Panc1 (cell line): Measurements from ENCODE around the gene CFAP43.

Source experiments
- TCF7L2 ChIP-seq: IDR thresholded peaks from 2 replicates; pipeline ENCODE4 v1.6.1; 2011; ENCODE audit warnings: mild to moderate bottlenecking, low read depth, low read length, inconsistent platforms
- TF ChIP-seq, protein P1 (sequence below): fragments of 450-650 bp; IDR thresholded peaks from 2 replicates; pipeline ENCODE4 v1.5.1; 2017; ENCODE audit warnings: mild to moderate bottlenecking
- TF ChIP-seq, protein P2 (sequence below), 2 experiments: IDR thresholded peaks; 2 replicates each; pipeline ENCODE4 v1.6.1; 2011 to 2012; ENCODE audit warnings: low read depth in 2 of 2, control low read depth in 1 of 2, low read length in 1 of 2, mild to moderate bottlenecking in 1 of 2, moderate library complexity in 1 of 2; ENCODE audit not compliant: insufficient read depth in 1 of 2

DNA sequence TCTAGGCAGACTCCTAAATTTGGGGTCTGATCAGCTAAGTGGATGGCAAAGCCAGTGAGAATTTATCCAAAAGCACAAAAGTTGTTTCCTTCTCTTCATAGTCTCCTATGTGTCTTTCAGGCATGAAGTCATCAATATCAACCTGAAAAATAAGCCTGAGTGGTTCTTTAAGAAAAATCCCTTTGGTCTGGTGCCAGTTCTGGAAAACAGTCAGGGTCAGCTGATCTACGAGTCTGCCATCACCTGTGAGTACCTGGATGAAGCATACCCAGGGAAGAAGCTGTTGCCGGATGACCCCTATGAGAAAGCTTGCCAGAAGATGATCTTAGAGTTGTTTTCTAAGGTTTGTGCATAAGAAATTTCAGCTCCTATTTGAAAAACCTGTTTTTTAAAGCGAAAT, 27.3 kb upstream of the CFAP43 start:
- TF ChIP-seq, protein P1, sequence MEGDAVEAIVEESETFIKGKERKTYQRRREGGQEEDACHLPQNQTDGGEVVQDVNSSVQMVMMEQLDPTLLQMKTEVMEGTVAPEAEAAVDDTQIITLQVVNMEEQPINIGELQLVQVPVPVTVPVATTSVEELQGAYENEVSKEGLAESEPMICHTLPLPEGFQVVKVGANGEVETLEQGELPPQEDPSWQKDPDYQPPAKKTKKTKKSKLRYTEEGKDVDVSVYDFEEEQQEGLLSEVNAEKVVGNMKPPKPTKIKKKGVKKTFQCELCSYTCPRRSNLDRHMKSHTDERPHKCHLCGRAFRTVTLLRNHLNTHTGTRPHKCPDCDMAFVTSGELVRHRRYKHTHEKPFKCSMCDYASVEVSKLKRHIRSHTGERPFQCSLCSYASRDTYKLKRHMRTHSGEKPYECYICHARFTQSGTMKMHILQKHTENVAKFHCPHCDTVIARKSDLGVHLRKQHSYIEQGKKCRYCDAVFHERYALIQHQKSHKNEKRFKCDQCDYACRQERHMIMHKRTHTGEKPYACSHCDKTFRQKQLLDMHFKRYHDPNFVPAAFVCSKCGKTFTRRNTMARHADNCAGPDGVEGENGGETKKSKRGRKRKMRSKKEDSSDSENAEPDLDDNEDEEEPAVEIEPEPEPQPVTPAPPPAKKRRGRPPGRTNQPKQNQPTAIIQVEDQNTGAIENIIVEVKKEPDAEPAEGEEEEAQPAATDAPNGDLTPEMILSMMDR: no peak
- TF ChIP-seq TCF7L2: no peak
- TF ChIP-seq, protein P2, sequence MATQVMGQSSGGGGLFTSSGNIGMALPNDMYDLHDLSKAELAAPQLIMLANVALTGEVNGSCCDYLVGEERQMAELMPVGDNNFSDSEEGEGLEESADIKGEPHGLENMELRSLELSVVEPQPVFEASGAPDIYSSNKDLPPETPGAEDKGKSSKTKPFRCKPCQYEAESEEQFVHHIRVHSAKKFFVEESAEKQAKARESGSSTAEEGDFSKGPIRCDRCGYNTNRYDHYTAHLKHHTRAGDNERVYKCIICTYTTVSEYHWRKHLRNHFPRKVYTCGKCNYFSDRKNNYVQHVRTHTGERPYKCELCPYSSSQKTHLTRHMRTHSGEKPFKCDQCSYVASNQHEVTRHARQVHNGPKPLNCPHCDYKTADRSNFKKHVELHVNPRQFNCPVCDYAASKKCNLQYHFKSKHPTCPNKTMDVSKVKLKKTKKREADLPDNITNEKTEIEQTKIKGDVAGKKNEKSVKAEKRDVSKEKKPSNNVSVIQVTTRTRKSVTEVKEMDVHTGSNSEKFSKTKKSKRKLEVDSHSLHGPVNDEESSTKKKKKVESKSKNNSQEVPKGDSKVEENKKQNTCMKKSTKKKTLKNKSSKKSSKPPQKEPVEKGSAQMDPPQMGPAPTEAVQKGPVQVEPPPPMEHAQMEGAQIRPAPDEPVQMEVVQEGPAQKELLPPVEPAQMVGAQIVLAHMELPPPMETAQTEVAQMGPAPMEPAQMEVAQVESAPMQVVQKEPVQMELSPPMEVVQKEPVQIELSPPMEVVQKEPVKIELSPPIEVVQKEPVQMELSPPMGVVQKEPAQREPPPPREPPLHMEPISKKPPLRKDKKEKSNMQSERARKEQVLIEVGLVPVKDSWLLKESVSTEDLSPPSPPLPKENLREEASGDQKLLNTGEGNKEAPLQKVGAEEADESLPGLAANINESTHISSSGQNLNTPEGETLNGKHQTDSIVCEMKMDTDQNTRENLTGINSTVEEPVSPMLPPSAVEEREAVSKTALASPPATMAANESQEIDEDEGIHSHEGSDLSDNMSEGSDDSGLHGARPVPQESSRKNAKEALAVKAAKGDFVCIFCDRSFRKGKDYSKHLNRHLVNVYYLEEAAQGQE (IDR thresholded peaks at IDR 0.05; ENCODE audit: insufficient read depth in 1 of 2, low read depth in 2 of 2, low read length in 1 of 2): no peak
